HUES48 (cell line): ENCODE results near the gene POLE.

ENCODE experiments used
- H3K27ac ChIP-seq: one replicate; pipeline ENCODE4 v1.7.0; 2013; ENCODE audit warnings: low read depth, low read length, inconsistent platforms
- H3K27me3 ChIP-seq: 2 replicates; pipeline ENCODE4 v1.6.1; 2013; ENCODE audit warnings: mild to moderate bottlenecking, low read length; ENCODE audit not compliant: control insufficient read depth, insufficient read depth
- H3K36me3 ChIP-seq: 2 replicates; pipeline ENCODE4 v1.6.1; 2013; ENCODE audit warnings: low read length; ENCODE audit not compliant: control insufficient read depth, insufficient read depth
- H3K4me1 ChIP-seq: 2 replicates; pipeline ENCODE4 v1.6.1; 2013; ENCODE audit warnings: mild to moderate bottlenecking, low read length; ENCODE audit not compliant: control insufficient read depth, insufficient read depth
- H3K4me3 ChIP-seq: 2 replicates; pipeline ENCODE4 v1.5.1; 2013; ENCODE audit warnings: mild to moderate bottlenecking, low read depth, low read length
- H3K9ac ChIP-seq: 2 replicates; pipeline ENCODE4 v1.6.1; 2013; ENCODE audit warnings: mild to moderate bottlenecking, low read depth, low read length, moderate library complexity
- H3K9me3 ChIP-seq: 2 replicates; pipeline ENCODE4 v1.6.1; 2013; ENCODE audit warnings: low read length; ENCODE audit not compliant: control insufficient read depth, insufficient read depth

Gene POLE

GRCh38 chr12:132634411-132634990, 52.6 kb downstream of the POLE start:
- Histone ChIP-seq H3K27ac (no peak overlapping the region), H3K27me3 (no peaks in the 10 kb centered on the region), H3K9ac (no peak overlapping the region), H3K9me3 (no peaks in the 10 kb centered on the region), H3K36me3 (peaks cover 97% of the 10 kb centered on the region), H3K4me3 (no peak overlapping the region), H3K4me1 (no peaks in the 10 kb centered on the region)

- H3K27ac ChIP-seq = no peak overlapping the region
- H3K9ac ChIP-seq = no peak overlapping the region
- H3K27me3 ChIP-seq = no peaks in the 10 kb centered on the region
- H3K4me3 ChIP-seq = no peak overlapping the region
- H3K9me3 ChIP-seq = no peaks in the 10 kb centered on the region
- no peaks in the 10 kb centered on the region for H3K4me1 ChIP-seq
- H3K36me3 ChIP-seq = peaks cover 100% of the 10 kb centered on the region
Measured at GRCh38 chr12:132633901-132634300, 53.2 kb downstream of the POLE start.

DNA sequence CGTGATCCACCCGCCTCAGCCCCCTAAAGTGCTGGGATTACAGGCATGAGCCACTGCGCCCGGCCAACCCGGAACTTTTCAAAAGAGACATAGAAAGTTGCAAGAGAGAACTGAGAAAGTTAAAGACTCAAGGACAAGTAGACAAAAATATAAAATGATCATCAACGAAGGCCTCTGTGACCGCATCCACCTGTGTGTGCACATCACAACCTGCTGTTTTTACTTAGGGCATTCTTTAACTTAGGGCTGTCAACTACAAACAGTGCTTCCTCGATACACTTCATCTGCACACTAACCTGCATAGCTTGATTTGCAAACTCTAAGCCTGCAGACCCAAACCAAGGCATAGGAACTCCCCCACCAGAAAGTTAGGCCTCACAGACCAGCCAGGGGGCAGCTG, 53.7 kb downstream of the POLE start:
- H3K27ac ChIP-seq = no peak overlapping the region
- H3K9me3 ChIP-seq = no peaks in the 10 kb centered on the region
- H3K36me3 ChIP-seq = peaks cover 100% of the 10 kb centered on the region
- H3K4me3 ChIP-seq = no peak overlapping the region
- H3K27me3 ChIP-seq = no peaks in the 10 kb centered on the region
- no peak overlapping the region for H3K9ac ChIP-seq
- H3K4me1 ChIP-seq = no peaks in the 10 kb centered on the region

DNA sequence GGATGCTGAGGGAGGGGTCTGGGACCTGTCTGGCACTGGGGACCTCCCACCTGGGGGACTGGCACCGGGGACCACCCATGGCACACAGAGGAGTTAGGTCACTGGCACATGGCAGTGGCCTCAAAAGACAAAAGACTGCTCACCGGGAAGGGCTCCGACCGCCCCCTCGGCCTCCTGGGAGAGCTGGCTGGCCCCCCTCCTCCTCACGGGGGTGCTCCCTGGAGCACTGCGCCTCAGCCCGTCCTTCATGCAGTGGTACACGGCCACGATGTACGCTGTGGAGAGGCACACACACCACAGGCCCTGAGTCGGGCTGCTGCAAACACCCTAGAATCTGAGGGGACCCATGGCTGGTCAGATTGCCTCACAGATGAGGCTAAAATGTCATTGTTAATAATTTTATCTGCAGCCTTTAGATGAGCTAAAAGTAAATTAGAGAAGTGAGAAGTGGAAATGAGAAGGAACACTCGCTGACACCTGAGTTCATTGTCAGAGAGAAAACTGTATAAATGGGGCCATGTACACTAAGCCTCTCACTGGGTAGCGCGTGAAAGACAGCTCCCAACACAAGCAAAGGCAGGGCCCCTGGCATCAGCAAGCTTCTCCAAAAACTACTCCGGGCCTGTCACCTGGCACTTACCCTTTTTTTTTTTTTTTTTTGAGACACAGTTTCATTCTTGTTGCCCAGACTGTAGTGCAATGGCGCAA, 54.5 kb downstream of the POLE start:
- no peaks in the 10 kb centered on the region for H3K9me3 ChIP-seq
- peaks cover 94% of the 10 kb centered on the region for H3K36me3 ChIP-seq
- no peaks in the 10 kb centered on the region for H3K4me1 ChIP-seq
- no peak overlapping the region for H3K9ac ChIP-seq
- no peak overlapping the region for H3K27ac ChIP-seq
- H3K27me3 ChIP-seq = no peaks in the 10 kb centered on the region
- H3K4me3 ChIP-seq = no peak overlapping the region

- no peak overlapping the region for H3K4me3 ChIP-seq
- no peaks in the 10 kb centered on the region for H3K4me1 ChIP-seq
- peaks cover 92% of the 10 kb centered on the region for H3K36me3 ChIP-seq
Measured at GRCh38 chr12:132631666-132632065, 55.5 kb downstream of the POLE start.

GRCh38 chr12:132630672-132631071, 56.5 kb downstream of the POLE start:
- no peaks in the 10 kb centered on the region for H3K9me3 ChIP-seq
- peaks cover 92% of the 10 kb centered on the region for H3K36me3 ChIP-seq
- no peak overlapping the region for H3K27ac ChIP-seq
- H3K9ac ChIP-seq = no peak overlapping the region
- no peak overlapping the region for H3K4me3 ChIP-seq
- H3K4me1 ChIP-seq = no peaks in the 10 kb centered on the region
- no peaks in the 10 kb centered on the region for H3K27me3 ChIP-seq

More at GRCh38 chr12:132631666-132632065, 55.5 kb downstream of the POLE start:
- H3K9me3 ChIP-seq = no peaks in the 10 kb centered on the region
- H3K9ac ChIP-seq = no peak overlapping the region
- H3K27ac ChIP-seq = no peak overlapping the region
- H3K27me3 ChIP-seq = no peaks in the 10 kb centered on the region

GRCh38 chr12:132629330-132629729, 57.8 kb downstream of the POLE start:
- Histone ChIP-seq H3K27me3 (no peaks in the 10 kb centered on the region), H3K27ac (no peak overlapping the region), H3K9ac (no peak overlapping the region), H3K4me1 (no peaks in the 10 kb centered on the region), H3K36me3 (peaks cover 92% of the 10 kb centered on the region), H3K9me3 (no peaks in the 10 kb centered on the region), H3K4me3 (no peak overlapping the region)

- H3K9ac ChIP-seq = no peak overlapping the region
- no peaks in the 10 kb centered on the region for H3K9me3 ChIP-seq
- H3K27ac ChIP-seq = no peak overlapping the region
- no peaks in the 10 kb centered on the region for H3K27me3 ChIP-seq
- no peaks in the 10 kb centered on the region for H3K4me1 ChIP-seq
- no peak overlapping the region for H3K4me3 ChIP-seq
- H3K36me3 ChIP-seq = peaks cover 66% of the 10 kb centered on the region
Measured at GRCh38 chr12:132625731-132626430, 61.3 kb downstream of the POLE start.

DNA sequence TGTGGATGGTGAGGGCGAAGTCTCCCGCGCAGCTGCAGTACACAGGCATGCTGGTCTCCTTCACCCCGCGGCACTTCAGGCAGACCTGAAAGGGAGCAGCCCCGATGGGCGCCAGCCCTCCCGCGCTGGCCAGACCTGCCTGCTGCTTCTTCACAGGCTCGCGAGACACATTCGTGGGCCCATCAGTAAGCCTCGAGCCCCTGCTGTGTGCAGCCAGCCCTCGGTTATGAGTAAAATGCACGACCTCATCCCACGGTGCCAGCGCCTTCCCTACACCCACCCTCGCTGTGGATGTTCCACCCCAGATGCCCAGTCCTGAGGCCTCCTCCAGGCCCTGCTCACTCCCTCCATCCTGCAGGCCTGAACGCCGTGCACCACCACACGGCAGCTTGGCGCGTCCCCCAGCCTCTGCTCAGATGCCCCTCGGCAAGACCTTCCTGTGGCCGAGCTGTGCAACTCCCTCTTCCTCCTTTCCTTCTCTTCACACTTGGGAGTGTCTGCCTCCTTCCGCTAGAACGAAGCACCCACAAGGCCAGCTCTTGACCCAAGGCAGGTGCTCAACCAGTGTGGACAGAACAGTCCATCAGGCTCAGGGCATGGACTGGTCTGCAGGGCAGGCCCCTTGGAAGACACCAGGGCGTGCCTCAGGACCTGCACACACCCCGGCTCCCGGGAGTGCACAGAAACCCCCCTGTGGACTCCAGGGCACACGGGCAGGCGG, 62.1 kb downstream of the POLE start:
- Histone ChIP-seq H3K9ac (no peak overlapping the region), H3K9me3 (no peaks in the 10 kb centered on the region), H3K27ac (no peak overlapping the region), H3K4me1 (no peaks in the 10 kb centered on the region), H3K36me3 (peaks cover 58% of the 10 kb centered on the region), H3K27me3 (peaks cover 4% of the 10 kb centered on the region; the same call in 1 of the 2 replicates), H3K4me3 (no peak overlapping the region)

DNA sequence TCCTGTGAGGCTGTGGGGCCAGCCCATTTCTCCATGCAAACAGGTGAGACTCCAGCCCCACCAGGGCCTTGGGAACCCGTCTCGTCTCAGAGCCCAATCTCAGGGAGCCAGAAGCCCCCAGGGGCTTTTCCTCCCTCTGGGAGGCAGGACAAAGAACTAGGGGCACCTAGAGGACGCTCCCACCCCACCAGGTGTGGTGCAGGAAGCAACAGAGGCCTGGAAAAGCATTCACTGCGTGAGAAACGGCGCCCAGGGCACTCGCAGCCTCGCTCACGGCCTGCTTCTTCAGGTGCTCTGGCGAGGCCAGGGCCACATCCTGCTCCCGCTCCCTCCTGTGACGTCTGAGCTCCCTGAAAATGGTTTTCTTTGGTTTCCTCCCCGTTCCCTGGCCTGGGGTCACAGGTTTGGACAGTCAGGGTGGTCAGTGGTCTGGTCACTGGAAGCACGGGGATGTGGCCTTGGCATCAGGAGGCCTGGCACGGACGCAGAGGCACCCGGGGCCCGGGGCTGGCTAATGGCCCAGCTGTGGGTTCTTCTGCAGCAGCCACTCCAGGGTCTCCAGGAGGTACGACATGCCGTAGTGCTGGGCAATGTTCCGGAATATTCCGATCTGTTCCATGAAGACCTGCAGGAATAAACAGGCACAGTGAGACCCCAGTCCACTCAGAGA, 62.8 kb downstream of the POLE start:
- Histone ChIP-seq H3K4me1 (no peaks in the 10 kb centered on the region), H3K9ac (no peak overlapping the region), H3K27me3 (peaks cover 8% of the 10 kb centered on the region; the same call in 1 of the 2 replicates), H3K4me3 (no peak overlapping the region), H3K36me3 (peaks cover 51% of the 10 kb centered on the region), H3K9me3 (no peaks in the 10 kb centered on the region), H3K27ac (no peak overlapping the region)
